Muscle of arm (tissue), 12 donors: Measurements from ENCODE around the gene PAPPA. TPM values are rescaled to one million over a fixed set of nuclear protein-coding genes. Genes with fewer than 3 reads are reported as not detected.

ENCODE experiments used
- DNase-seq: peaks from one replicate; pipeline ENCODE4 v3.0.0-alpha.2; 2013
- polyA plus RNA-seq, 12 donors: library from polyadenylated mRNA; unstranded; fragments of 120-200 nt; gene quantifications; one replicate each; pipeline ENCODE4 v1.2.1, GENCODE V29; 2013; ENCODE audit not compliant: insufficient read length in 12 of 12

The PAPPA gene
- polyA plus RNA-seq, 12 donors, result 0.37 to 2.4 (median 0.83) TPM; not detected in 2

DNA sequence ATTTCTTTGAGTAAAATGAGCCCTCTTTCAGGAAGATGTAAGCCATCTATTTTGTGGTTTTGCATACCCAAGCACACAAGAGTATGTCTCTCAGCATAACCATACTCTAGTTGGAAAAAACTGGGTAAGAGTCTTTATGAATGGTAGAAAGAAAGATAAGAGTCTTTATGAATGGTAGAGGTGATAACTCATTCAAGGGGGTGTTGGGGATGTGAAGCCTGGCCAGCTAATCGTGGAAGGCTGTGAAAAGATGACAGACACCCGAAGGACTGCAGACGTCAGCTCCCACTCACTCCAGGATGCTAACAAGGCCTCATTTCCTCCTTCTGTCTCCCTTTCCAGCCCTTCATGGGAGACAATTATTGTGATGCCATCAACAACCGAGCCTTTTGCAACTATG, 228.5 kb downstream of the PAPPA start:
- DNase-seq, result no peak

DNA sequence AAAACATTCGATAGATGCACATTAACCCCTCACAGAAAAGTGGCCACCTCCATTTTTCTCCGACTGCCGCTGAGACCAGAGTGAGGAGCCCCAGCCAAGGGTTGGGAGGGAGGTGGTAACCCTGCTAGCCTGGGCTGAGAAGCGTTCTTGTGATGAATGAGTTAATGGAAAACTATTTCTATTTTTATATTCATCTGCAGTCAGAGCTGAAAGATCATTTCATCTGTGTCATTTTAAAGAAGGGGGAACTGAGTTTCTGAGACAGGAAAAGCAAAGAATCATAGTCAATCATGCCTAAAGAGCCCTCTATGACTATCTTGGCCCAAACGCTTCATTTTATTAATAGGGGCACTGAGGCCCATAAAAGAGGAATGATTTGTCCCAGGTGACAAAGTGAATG, 229.5 kb downstream of the PAPPA start:
- no peak for DNase-seq

DNA sequence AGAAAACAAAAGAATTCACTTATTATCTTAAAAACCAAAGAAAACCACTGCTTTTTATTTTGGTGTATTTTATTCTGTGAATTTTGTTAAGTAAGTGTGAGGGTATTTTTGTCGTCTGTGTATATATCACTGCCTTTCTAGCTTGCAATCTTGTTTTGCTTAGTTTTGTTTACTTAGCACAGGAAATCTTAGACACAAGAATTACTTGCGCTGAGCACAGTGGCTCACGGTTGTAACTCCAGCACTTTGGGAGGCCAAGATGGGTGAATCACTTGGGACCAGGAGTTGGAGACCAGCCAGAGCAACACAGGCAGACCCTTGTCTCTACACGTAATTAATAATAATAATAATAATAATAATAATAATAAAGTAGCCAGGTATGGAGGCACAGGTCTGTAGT, 230.3 kb downstream of the PAPPA start:
- DNase-seq, result no peak

DNA sequence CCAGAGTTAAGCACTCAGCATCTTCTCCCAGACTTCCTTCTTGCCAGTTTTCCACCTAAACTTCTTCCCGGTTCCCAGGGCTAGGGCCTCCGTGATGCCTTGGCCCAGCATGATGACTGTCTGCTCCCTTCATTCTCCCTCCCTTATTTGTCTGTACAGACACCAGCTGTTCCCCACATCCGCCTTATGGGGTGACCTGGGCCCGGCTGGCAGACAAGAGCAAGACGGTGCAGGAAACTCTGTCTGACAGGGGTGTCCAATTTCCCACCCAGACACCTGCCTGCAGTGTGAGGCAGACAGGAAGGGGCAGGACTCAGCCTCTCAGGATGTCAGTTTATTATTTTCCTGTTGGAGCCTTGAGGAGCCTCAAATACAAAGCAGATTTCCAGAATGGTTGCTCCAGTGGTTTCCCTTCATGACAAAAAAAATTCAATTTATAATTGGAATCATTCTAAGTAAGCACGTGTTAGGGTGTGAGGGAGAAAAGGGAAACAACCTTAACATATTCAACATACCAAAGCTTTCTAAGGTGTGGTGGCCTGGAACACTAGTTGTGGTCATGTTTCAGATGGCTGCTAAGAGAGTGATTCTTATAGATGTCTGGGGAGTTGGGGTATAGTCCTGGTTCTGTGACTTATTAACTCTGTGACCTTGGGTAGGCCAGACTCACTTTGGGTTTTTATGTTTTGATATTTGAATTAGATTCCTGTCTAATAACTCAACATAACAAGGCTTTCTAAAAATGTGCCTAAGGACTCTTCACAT, 234.5 kb downstream of the PAPPA start:
- no peak for DNase-seq

DNA sequence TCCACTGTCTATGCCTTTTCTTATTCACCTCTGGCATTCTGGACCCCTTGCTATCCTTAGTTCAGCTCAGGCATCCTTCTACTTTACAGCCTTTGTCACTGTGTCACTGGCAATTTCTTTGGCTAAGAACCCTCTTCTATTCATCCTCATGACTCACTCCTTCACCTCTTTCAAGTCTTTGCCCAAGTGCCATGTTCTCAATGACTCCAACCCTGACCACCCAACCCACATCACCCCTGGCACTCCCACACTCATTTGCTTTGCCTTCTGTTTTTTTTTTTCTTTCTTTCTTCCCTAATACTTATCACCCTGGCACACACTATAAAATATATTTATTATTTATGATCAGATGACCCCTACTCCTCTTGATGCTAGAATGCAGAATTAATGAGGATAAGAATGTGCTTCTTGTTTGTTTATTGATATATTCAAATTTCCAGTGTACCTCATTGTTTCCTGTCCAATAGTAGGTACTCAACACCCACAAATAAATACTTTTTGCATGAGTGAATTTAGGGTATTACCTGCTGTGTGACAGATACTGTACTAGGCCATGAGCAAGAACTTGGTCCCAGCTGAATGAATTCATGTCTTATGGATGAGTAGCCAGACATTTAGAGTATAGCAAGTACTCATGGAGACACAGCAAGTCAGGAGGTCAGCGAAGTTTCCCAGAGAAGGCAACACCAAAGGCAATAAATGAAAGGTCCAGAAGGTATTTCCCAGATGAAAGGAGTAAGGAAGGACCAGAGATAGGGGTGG, 236.1 kb downstream of the PAPPA start:
- DNase-seq, result no peak

DNA sequence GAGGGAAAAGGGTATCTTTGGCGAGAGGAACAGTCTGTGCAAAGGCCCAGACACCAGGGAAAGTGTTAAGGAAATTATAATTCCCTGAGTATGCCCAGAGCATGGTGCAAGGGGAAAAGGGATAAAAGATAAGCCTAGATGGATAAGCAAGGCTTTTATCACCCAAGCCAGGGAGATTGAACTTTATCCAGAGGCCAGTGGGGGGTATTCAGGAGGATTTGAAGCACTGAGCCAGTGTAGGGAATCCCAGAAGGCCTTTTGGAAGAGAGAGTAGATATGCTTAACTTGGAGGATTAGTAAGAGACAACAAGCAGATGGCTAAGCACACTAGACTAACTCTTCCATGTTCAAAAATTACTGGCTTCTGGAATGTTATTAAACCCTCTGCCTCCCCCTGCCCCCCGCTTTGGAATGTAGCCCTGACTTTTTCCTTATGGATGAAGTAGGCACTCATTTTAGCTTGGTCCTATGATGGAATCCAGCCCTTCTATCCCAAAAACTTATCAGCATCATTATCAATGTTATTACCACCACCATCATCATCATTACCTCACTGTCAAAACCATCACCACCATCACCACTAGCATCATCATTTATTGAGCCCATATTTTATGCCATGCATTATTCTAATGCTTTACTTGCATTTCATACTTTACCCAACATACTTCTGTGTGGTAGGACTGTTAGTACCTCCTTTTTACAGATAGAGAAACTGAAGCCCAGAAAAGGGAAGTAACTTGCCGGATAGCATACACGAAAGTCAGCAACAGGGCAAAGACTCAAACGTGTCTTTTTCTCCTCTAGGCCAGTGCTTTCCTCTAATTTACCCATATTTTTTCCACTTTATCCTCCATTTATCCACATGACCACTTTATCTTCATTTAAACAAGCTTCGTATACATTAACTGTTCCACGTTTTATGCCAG, 237.0 kb downstream of the PAPPA start:
- no peak for DNase-seq

DNA sequence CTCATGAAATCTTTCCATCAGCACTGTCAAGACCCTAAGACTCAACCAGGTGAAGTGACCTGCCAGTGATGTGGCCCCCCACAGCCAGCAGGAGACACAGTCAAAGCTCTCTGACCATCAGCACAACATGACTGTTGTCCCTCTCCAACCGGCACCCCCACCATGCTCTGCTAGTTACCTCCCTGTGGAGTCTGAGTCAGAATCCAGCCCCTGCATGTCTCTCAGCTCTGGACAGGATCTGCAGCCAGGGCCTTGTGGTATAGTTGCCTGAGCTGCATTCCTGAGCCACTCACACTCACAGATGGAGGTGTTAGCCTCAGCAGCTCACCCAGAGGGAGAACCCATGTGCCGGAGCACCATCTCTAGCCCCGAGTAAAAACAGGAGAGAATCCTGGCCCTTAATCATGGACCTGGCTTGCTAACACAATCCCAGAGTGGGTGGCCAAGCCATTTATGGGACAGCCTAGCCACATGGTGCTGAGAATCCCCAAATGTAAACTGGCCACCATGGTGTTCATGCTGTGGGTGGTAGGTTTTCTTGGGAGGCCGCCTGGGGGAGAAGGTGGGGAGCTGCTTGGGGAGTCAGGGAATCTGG, 237.8 kb downstream of the PAPPA start:
- DNase-seq, result no peak

DNA sequence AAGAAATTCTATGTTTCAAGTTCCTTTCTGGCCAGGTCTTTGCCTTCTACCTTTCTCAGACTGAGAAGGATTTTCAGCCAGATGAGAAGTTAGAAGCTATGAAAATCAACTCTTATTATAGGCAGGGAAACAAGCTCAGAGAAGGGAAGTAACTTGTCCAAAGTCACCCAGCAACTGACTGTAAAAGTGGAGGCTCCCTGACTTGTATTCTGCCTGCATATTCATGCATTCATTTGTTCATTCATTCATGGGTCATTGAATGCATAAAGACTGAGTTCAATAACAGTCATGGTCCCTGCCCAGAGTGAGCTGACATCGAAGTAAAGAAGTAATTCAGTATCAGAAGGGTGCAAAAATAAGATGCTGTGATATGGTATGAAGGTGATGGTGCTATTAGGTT, 239.6 kb downstream of the PAPPA start:
- DNase-seq, result no peak

DNA sequence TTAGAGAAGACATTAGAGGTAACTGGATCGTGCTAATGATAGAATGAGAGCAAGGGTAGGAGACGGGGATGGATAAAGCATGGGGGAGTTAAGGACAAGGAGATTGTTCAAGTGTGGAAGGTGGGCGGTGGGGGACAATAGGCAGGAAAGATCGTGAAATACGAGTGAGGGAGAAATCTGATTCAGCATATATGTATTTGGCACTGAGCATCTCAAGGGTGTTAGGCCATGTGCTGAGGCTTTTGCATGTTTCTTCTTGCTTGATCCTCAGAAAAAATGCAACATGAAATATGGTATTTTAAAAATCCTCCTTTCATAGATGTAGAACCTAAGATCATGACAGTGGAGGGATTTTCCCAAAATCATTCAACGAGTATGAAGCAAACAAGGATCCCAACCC, 240.5 kb downstream of the PAPPA start:
- no peak for DNase-seq

DNA sequence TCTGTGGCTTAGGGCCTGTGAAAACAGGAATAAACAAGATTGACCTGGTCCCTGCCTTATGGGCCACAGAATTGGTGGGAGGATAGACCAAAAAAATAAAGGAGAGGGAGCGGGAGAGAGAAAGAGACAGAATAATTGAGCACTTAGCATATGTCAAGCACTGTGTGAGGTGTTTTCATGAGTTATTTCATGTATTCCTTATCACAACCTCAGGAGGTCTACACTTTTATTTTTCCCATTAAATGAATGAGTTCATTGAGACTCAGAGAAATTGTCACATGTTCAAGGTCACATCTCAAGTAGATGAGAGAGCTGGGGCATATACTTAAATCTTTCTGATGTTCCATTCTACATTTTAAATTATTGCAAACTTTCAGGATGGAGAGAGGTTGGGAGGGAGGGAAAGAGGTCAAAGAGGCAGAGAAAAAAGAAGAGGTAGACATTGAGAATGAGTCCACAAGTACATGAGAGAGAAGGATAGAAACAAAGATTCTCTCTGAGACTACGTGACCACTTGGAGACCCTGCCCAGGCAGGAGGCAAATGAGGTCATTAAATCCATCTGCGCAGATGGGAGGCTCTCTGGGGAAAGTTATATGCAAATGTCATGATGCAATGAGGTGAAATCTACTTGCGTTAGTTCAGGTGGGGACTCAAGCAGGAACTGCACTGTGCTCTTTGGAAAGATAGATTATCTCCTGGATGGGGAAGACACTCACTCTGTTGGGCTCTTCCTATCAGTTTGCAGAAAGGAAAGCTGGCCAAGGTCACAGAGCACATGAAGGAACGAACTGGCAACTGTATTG, 241.5 kb downstream of the PAPPA start:
- no peak for DNase-seq

DNA sequence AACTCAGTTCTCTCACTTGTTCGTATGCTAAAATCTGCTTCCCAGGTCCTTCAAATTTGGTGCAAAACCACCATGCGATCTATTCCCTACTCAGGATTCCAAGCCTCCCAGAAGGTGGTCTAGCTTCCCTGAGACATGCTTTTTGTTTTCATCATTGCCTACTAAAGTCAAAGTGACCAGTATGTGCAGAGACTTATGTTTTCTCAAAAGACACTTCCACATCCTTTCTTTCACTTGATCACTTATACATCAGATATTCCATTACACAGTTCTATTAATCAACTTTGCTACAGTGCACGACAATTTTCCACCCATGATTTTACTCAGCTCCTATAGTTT, 242.1 kb downstream of the PAPPA start:
- DNase-seq, result no peak

DNA sequence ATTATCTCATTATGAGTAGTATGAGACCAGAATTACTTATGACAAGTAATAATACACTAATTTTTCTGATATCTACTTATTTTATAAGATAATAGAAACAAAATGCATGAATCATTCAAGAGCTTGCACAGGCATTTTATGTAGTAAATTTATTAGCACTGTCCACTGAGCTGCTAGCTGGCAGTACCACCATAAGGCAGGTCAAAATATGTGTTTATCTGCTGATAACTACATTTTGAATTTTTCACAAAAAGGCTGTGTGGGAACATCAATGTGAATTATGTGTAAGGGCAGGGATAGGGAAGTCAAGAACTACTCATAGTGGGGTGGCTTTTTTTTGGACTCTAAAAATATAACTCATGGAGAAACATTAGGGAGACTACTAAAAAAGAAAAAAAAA, 249.6 kb downstream of the PAPPA start:
- DNase-seq, result no peak

DNA sequence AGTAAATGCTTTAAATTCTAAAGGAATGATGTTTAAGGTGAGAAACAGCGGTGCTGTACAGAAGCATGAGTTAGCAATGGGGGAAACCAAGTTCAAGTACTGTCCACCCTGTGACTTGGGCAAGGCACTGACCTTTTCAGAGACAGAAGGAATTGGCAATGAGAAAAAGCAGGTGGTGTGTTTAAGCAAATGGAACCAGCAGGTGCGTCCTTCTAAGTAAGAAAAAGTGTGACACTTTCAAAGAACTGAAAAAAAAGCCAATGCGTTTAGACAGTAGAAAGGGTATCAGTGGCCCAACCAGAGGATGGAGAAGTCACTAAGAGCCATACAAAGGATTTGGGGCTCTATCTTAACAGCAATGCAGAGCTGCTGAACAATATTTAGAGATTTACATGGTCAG, 250.6 kb downstream of the PAPPA start:
- no peak for DNase-seq

DNA sequence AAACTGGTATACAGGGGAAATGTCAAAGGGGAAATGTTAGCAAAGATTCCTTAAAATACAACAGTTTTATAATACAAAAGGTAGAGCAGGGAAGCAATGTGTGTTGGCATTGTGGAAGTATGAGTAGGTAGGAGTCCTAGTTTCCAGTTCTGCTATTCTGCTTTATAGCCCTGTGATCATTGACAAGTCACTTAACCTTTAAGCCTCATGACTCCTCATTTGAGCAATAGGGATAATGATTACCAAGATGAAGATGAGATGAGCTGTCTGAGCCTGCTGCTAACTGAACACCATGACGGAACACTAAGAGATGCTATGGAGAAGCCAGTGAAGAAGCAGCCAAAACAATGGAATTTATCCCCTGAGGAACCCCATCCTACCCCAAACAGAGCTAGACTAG, 251.7 kb downstream of the PAPPA start:
- DNase-seq, result no peak

DNA sequence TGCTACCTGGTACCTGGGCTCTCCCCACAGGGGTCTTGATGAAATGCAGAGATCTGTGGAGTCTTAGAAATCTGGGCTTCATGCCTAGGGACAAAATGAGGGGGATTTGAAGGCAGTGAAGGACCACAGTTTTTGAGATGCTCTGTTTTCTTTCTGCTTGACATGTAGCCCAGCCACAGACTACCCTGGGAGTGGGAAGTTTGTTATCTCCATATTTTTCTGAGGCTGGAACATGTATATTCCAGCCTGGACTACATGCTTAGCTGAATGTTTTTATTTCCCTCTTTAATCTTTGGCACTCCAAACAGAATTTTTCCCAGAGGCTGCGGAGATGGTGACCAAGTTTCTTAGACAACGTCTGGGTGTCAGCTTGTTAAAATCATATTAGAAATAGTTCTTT, 252.9 kb downstream of the PAPPA start:
- no peak for DNase-seq

DNA sequence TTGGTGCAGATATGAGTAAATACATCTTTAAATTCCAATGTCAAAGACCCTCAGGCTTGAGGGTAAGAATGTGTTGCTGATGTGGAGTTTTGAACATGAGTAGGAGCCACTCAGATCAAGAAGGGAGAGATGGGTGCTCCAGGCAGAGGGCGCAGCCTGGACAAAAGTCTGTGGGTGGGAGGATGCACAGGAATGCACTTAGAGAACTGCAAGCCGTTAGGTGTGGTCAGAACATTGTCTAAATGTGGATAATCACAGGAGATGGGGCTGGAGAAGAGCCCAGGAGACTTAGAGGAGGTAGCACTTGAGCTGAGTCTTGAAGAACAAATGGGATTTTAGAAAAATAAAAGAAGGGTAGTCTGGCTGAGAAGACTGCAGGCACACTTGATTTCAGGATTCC, 255.5 kb downstream of the PAPPA start:
- no peak for DNase-seq

DNA sequence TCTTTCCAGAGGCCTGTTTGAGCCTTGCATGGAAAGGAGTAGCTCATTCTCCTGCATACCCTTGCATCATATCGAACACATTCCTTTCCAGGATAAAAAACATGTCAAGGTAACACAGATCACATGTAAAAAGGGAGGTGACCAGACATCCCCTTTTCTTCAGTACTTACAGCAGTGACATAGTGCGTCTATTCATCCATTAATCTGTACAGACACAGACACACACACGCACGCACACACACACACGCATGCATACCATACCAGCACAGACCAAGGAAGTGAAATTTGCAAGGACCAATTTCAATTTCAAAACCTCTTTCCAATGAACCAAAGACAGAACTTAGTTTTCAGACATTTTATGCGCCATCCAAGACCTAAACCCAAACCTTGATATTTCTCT, 256.0 kb downstream of the PAPPA start:
- DNase-seq, result no peak

DNA sequence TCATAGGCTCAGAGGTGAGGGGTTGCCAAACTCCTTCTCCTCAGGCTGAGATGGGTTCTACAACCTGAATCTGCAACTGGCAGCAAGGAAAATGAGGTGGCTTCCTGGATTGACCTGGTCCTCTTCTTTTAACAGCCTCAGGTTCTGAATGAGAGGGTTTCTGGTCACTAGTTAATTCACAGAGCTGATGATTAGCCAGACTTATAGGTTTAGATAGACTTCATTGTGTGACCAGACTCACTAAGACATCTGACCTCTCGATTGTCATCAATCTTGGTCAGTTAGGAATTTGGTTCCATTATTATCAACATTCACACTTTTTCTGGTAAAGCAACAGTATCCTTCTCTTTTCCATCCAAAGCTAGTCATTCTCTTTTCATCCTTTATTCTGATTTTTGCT, 257.9 kb downstream of the PAPPA start:
- DNase-seq, result no peak

DNA sequence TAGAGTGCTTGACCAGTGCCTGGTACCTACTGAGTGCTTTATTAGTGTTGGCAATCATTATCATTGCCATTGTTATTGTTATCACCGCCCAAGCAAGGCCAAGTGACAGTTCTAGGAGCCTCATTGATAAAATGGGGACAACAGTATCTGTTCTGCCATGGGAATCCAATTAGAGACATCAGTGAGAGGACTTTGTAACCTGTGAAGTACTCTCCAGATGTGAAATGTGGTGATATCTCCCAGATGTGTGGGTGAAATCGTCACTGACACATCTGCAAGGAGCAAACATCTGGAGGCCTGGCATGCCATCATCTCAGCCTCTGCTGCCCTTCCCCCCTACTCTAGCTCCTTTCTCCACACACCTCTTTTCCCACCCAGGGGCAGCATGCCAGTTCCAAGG, 260.8 kb downstream of the PAPPA start:
- DNase-seq, result no peak

DNA sequence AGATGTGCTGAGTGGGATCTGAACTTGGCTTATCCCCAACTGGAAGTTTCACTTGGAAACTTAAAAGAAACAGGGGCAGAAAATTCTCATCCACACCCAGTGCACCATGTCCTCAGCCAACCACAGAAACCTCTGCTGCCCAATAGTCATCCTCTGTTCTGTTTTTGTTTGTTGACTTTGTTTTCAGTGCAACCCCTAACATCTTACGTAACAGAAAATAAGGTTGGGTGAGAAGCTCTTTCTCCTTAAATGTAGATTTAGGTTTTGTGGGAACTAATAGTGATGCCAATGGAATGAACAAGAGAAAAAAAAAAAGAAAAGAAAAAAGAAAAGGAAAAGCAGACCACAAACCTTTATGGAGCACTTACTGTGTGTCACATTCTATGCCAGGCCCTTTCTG, 262.8 kb downstream of the PAPPA start:
- DNase-seq, result no peak

DNA sequence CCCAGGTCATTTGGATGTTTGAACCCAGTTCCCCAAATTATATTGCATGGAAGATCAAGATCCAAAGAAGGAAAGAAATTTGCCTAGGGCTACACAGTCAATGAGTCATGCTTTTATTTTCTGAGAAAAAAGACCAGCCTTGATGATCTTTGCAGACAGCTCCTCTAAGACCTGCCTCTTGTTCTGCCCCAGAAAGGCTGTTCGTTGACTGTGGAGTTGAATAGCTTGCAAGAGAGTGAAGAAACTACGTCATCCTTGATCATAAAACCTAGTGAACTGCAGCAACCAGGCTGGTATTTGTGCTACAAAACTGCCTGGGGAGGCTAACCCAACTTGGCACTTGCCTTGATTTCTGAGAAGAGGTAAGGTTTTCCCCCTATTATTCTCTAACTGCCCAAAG, 263.9 kb downstream of the PAPPA start:
- DNase-seq, result no peak
